Ramos (cell line): Measurements from ENCODE around the gene SNX19.

Experiments used
- in situ Hi-C: fragments of 300-500 bp; cut with MboI; formaldehyde crosslinking; loops from one replicate; pipeline ENCODE4 v1.14.3; 2022; ENCODE audit warnings: low sequenced_read_pairs; ENCODE audit not compliant: unreplicated experiment

The SNX19 gene

GRCh38 chr11:130907229-130907628 is 9.1 kb downstream of the SNX19 start:
- in situ Hi-C loops, result no loop called here

DNA sequence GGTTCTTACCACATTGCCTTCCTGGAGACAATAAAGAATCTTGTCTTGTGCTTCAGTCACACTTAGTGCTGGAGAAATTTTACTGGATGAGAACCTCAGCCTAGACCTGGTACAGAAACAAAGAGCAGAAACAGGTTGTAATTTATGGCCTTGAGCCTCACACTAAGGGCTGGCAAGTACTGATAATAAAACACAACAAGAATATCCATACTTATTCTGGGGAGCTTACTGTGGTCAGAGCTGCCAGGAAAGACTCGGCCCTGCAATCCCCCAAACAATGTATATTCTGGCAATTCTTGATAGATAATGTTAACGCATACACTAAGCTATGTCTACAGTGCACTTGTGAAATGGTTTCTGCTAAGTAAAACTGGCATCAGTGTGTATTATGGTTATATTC is 9.7 kb downstream of the SNX19 start:
- in situ Hi-C loops, result no loop called here

DNA sequence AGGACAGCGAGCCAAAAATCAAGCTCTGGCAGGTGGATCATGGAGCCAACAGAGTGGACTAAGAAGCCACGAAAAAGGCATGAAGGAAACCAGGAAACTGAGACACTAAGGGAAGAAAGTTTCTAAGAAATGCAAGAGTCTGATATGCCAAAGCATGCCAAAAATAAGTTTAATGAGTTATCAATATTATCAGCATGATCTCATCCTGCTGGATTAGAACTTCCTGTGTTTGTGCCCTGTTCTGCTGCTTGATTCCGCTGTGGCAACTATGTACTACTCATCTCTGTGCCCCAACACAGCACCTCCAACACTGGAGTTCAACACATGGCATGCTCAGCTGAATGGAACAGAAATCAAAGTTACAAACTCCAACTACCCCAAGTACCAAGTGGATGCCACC is 10.8 kb downstream of the SNX19 start:
- in situ Hi-C loops, result no loop called here

- in situ Hi-C loops, result no loop called here
These were observed 11.9 kb downstream of the SNX19 start for GRCh38 chr11:130904380-130904779.

- in situ Hi-C loops, result no loop called here
These were observed 13.9 kb downstream of the SNX19 start for GRCh38 chr11:130902380-130902779.

GRCh38 chr11:130899106-130899505 is 17.2 kb downstream of the SNX19 start:
- in situ Hi-C loops, result no loop called here

- in situ Hi-C loops, result no loop called here
These were observed 18.8 kb downstream of the SNX19 start for GRCh38 chr11:130897262-130898182.

DNA sequence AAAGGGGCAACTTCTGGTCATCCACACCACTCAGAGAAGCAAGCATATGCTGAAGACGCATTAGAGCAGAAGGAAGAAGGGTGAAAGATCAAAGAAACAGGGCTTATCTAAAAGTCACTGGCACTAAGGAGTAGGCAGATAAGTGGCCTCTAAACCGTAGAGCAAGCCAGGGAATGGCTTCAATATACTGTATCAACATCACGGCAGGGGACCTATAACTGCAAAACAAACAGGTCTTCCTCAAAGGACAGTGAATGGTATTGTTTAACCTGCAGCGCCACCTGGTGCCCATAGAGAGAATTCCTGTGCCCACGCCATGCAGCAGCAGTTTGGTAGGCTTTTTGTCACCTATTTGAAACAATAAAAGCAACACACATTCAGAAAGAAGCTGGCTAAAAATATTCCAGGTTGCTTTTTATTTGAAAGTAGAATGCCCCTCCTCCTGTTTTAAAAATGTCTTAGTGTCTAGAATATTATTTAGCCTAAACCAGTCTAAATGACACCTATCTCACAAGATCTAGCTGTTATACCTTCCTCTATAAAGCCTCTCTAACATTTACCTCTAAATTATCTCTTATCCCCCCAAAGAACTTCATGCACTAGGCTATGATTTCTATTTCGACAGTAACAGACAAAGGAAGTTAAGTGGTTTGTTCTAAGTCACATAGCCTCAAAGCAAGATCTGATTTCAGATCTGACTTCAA is 21.8 kb downstream of the SNX19 start:
- in situ Hi-C loops, result no loop called here

GRCh38 chr11:130892861-130893260 is 23.4 kb downstream of the SNX19 start:
- in situ Hi-C loops, result no loop called here

DNA sequence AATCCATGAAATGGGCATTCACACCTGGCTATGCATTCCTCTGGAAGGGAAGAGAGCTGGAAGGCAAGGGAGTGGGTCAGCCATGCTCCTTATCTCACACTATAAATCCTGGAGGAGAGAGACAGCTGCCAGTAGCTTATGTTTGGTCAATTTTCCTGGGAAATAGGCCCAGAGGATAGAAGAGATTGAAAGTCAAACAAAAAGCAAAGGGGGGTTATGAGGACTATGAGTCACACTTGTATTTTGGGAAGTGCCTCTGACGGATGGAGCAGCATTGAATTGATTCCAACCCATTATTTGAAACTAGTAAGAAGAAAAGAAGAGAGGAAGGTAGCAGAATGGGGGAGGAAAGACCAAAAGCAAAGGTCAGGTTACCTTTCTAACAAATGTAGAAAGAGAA is 25.0 kb downstream of the SNX19 start:
- in situ Hi-C loops, result no loop called here

DNA sequence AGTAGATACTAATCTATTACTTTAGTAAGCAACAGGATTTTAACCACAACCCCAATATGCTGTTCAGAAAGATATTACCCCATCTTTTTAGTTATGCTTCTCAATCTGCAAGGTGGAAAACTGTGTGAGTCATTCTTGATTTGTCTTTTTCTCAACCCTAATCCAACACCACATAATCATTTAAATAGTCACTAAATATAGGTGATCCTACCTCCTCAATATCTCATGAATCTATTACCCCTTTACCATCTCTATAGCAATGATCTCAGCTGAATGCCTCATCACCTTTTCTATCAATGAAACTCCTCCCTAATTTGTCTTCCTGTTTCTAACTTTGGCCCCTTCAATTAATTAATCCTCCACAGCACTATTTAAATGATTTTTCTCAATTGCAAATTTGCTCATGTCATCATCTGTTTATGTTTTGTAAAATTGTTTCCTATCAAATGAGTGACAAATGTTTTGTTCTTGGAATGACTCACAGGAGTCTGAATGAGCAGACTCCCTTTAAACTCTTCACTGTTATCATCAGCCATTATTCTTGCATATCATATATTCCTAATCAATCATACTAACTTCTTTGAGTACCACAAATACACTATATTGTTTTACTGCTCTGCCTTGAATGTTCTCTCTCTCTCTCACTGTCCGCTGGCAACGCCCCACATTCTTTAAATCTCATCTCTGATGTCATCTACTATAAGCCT is 26.1 kb downstream of the SNX19 start:
- in situ Hi-C loops, result no loop called here

DNA sequence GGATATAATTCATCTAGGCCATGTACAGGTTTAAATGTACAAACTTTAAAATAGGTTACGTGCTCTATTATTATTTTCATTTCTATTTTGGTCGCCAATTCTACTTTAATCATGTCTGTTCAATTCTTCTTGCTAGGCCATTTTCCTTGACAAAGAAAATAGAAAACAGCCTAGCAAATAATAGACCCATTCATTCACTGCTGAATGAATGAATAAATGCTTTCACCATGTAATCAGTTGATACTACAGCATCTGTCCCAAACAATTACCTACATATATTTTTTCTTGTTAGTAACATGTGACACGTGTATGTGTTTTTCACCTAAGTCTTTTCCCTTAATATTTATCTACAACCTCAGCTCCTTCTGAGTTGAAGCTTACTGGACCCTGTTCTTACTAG is 27.5 kb downstream of the SNX19 start:
- in situ Hi-C loops, result no loop called here

- in situ Hi-C loops, result no loop called here
These were observed 29.6 kb downstream of the SNX19 start for GRCh38 chr11:130886704-130887103.

DNA sequence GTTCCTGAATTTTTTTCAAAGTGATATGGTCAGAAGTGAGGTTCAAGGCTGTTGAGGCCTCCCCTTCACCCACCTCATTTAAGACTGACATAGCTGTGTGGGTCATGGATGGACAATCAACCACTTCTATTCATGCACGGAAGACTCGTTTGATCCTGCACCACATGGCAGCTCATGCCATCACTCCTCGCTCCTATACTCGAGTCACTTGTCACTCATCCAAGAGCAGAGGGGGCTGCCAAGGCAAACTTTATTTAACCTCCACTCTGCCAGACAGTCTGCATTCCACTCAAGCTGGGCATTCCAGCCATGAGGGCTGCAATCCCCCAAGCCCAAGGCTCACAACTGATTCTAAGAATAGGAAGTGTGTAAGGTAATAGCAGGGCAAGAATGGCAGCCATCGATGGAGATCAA is 34.1 kb downstream of the SNX19 start:
- in situ Hi-C loops, result no loop called here

GRCh38 chr11:130881475-130882137 is 34.7 kb downstream of the SNX19 start:
- in situ Hi-C loops, result no loop called here

- in situ Hi-C loops, result no loop called here
These were observed 36.4 kb downstream of the SNX19 start for GRCh38 chr11:130879836-130880235.

DNA sequence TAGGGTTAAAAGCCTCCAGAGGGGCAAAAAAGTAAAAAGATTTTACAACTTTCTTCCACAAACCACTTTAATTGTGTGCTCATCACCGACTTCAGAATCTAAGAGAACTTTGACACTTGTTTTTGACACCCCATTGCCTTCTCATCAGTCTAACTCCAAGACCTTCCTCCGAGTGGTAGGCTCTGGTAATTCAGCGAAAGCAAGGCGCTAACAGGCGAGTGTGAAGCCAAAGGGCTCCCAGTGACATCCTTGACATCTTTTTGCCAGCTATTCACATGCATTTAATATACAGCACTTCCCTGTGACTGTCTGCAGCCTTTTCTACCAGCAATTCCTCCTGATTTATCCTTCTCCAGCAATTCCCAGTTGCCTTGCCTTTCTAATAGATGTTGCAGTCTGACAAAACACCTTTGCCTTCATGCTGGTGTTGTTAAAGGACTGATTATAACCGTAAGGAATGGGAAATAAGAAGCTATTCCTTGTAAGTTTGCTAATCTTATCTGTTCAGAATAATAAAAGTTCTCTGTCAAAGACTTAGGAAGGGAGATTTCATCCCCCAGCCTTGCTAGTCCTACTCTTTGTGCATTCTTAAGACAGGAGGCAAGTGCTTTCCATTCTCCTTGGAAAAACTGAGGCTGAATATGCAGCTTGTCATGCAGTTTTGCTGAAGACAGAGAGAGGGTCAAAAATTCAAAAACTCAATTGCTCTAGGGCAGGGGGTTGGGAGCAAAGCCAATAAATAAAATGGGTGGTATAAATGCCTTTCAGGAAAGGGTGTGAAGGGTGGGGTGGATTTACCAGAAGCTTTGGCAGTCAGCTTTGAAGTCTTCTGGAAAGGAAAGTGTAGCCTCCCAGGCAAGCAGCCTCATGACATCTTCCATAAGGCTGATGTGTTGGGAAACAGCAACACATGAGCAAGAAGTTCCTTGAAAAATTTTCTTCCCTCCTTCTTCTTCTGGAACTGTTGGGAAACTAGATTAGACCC is 39.1 kb downstream of the SNX19 start:
- in situ Hi-C loops, result no loop called here

GRCh38 chr11:130876100-130876499 is 40.2 kb downstream of the SNX19 start:
- in situ Hi-C loops, result no loop called here

GRCh38 chr11:130874955-130875531 is 41.2 kb downstream of the SNX19 start:
- in situ Hi-C loops, result loop anchor here (25.0 kb wide), 1 partner anchor 663 kb away; no protein-coding TSS in a partner anchor
